ENCODE measurements around the gene INTS12.

The INTS12 gene

DNA sequence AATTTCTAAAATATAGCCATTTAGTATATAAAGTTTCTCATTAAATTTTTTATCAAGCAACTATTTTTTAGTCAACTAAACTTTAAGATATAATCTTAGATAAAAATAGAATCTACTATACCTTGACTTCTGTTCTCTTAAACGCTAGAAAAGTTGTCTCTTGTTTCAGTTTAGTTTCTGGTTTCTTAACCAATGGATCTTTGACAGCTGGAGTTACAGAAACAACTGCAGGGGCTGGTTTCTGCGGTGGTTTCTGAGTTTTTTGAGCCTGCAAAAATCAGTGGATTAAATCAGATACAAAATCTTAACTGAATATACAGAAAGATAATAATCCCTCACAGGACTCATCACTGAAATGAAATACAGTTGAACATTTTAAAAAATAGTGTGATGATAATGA is 21.9 kb downstream of the INTS12 start:
- in situ Hi-C loops (cut with MboI; ENCODE audit: low sequenced_read_pairs): no loop called here

GRCh38 chr4:105683038-105683437 is 25.5 kb downstream of the INTS12 start:
- in situ Hi-C loops (cut with MboI; ENCODE audit: low sequenced_read_pairs): no loop called here

- in situ Hi-C loops (cut with MboI; ENCODE audit: low sequenced_read_pairs): no loop called here
These were observed 29.3 kb downstream of the INTS12 start for GRCh38 chr4:105679186-105679585.

DNA sequence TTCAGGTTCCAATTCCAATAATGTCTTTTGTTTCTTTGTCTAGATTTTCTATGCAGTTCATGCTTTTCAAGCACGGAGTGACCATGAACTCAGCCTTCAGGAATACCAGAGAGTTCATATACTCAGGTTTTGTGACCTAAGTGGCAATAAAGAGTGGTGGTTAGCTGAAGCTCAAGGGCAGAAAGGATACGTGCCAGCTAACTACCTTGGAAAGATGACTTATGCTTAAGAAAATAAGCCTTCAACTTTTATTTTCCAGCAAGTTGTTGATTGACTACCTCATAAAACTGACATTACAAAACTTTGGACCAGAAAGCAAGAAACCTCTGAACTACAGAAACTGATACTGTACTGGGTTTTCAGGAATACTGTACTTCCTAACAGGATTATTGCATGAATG is 30.8 kb downstream of the INTS12 start:
- in situ Hi-C loops (cut with MboI; ENCODE audit: low sequenced_read_pairs): no loop called here

DNA sequence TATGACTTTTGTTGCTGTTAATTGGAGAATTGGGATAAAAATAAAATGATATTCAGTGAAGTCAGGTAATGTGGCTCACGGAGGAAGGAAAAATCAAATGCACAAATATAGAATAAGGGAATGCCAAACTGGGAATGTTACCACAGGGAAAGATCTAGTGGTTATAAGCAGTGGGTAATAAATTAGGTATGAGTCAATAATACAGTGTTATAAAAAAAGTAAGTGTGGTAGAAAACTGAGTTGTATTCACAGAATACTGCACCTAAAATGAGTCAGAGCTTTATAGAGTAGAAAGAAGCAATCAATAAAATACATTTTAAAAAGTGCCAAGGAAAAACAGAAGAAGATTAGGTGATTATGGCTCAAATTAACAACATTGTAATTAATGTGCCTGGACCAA is 34.5 kb downstream of the INTS12 start:
- in situ Hi-C loops (cut with MboI; ENCODE audit: low sequenced_read_pairs): no loop called here

GRCh38 chr4:105671301-105671700 is 37.2 kb downstream of the INTS12 start:
- in situ Hi-C loops (cut with MboI; ENCODE audit: low sequenced_read_pairs): no loop called here

DNA sequence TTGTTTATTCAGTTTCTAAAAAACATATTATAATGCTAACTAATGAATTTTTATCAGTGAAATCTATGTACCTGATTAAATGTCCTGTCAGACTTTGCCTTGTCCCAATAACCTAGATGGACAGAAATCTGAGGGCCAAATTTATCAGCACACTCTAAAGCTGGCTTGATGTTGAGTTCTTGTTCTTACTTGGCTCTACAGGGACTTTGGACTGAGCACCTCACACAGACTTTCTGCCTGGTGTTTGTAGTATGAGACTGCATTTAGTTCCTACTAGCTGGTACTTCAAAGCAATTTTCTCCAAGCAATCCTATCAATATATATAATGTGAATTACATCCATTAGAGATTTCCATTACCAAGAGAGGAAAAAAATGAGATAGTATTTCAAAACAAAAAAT is 37.8 kb downstream of the INTS12 start:
- in situ Hi-C loops (cut with MboI; ENCODE audit: low sequenced_read_pairs): no loop called here

GRCh38 chr4:105666693-105667092 is 41.8 kb downstream of the INTS12 start:
- in situ Hi-C loops (cut with MboI; ENCODE audit: low sequenced_read_pairs): no loop called here

DNA sequence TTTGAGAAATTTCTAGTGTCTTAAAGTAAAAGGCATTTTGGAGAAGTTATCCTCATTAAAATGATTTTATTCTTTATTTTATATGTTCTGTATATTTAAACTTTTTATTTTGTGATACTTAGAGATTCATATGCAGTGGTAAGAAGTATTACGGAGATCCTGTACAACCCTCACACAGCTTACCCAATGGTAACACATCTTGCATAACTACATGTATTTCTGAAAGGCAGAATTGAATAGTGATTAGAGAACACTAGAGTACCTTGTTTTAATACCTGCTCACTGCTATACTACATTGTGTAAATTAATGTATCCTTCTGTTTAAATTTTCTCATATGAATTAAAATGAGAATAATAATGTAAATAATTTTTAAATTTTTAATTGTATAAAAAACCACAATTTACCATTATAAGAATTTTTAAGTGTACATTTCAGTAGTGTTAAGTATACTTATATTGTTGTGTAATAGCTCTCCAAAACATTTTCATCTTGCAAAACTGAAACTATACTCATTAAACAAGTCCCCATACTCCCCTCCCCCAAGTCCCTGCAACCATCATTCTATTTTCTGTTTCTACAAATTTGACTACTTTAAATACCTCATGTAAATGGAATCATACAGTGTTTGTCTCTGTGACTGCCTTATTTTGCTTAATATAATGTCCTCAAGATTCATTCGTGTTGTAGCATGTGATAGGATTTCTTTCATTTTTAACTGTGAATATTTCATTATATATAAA is 45.4 kb downstream of the INTS12 start:
- in situ Hi-C loops (cut with MboI; ENCODE audit: low sequenced_read_pairs): no loop called here

GRCh38 chr4:105661028-105661427 is 47.5 kb downstream of the INTS12 start:
- in situ Hi-C loops (cut with MboI; ENCODE audit: low sequenced_read_pairs): no loop called here

GRCh38 chr4:105659190-105659589 is 49.3 kb downstream of the INTS12 start:
- in situ Hi-C loops (cut with MboI; ENCODE audit: low sequenced_read_pairs): no loop called here

- in situ Hi-C loops (cut with MboI; ENCODE audit: low sequenced_read_pairs): no loop called here
These were observed 51.2 kb downstream of the INTS12 start for GRCh38 chr4:105657117-105657765.

GRCh38 chr4:105652286-105652888 is 56.1 kb downstream of the INTS12 start:
- in situ Hi-C loops (cut with MboI; ENCODE audit: low sequenced_read_pairs): no loop called here

DNA sequence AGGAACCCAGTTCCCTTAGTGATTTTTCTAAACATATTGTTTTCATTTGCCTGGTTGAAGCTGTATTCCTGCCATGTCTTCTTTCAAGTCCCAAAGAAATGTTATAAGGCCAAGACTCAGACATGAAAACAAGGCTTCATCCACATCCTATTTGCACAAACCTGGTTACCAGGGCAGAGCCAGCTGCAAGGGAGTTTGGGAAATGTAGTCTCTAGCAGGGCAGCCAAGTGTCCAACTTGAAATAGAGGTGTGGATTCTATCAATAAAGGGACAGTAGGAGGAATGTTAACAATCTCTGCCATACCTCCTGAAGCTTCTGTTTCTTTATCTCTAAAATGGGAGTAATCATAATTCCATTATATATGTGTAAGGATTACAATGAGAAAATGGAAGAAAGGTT is 56.6 kb downstream of the INTS12 start:
- in situ Hi-C loops (cut with MboI; ENCODE audit: low sequenced_read_pairs): no loop called here

- in situ Hi-C loops (cut with MboI; ENCODE audit: low sequenced_read_pairs): no loop called here
These were observed 58.3 kb downstream of the INTS12 start for GRCh38 chr4:105650190-105650589.

- in situ Hi-C loops (cut with MboI; ENCODE audit: low sequenced_read_pairs): no loop called here
These were observed 63.0 kb downstream of the INTS12 start for GRCh38 chr4:105645440-105645839.

DNA sequence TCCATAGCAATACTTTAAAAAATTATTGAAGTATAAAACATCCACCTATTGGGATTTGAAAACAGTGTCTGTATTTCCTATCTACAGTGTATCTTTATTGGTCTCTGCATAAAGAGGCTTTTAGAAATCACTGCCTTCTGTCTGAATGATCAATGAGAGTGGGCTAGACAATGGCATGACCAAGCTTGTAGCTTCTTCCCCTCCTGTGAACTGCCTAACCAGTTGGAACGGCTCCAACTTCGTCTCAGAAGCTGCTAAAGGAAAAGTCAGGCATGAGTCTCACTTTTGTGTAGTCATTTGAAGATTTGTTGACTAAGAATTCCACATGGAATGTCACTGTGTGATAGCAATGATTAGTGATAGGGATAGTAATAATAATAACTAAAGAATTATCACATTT is 64.2 kb downstream of the INTS12 start:
- in situ Hi-C loops (cut with MboI; ENCODE audit: low sequenced_read_pairs): no loop called here

- in situ Hi-C loops (cut with MboI; ENCODE audit: low sequenced_read_pairs): no loop called here
These were observed 66.6 kb downstream of the INTS12 start for GRCh38 chr4:105641845-105642244.

DNA sequence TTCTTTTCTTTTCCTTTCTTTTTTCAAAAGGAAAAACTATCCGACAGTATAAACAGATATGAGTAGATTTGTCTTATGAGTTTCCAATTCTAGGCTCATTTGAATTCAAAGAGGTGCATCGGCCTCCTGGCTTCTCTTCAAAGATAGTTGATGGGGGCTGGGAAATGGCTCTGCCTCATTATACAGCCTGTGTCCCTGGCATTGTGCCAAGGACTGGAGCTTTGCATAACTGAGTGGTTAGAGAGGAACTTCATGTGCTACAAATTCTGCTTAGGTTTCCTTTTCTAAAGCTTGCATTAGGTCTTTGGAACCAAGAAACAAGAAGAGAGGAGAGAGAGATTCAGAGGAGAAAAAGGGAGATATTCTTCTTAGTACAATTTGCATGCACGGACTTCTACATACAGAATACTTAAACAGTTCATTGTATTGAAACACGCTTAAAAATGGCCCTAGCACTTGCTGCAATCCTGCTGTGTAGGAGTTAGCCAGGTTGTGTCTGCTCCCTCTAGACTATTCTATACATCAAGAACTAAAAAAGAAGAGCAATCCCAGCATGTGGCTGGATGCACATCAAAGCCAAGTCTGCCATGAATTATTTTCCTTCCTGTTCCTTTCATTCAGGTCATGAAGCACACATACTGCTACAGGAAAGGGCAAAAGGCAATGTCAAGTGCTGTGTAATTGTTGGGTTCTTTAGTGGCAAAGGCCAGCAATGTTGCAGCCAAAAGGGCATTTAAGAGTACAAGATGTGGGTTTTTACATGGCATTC is 70.9 kb downstream of the INTS12 start:
- in situ Hi-C loops (cut with MboI; ENCODE audit: low sequenced_read_pairs): no loop called here

- in situ Hi-C loops (cut with MboI; ENCODE audit: low sequenced_read_pairs): no loop called here
These were observed 73.9 kb downstream of the INTS12 start for GRCh38 chr4:105634402-105635080.

DNA sequence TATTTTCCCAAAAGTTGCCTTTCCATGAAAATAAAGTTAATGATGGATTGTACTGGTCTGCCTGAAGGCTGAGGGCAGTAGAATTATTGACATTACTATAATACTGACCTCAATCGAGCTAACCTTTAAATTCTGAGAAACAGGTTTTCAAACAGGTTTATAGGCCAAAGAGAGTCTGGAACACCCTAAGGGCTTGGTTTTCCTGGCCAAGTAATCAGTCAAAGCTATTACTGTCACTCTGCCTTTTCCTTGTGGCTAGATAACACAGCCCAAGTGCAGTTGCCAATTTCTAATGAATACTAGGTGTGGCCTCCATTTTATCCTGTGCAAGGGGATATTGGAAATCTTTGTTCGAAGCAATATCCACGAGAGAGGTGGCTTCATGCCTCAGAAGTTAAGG is 75.2 kb downstream of the INTS12 start:
- in situ Hi-C loops (cut with MboI; ENCODE audit: low sequenced_read_pairs): no loop called here

Data from HL-60/S4 (cell line).